ENCODE data around the gene ANKRD13D.
A peak's percentile ranks its signal among the peaks of the same experiment; 100 is the strongest.

The ANKRD13D gene

DNA sequence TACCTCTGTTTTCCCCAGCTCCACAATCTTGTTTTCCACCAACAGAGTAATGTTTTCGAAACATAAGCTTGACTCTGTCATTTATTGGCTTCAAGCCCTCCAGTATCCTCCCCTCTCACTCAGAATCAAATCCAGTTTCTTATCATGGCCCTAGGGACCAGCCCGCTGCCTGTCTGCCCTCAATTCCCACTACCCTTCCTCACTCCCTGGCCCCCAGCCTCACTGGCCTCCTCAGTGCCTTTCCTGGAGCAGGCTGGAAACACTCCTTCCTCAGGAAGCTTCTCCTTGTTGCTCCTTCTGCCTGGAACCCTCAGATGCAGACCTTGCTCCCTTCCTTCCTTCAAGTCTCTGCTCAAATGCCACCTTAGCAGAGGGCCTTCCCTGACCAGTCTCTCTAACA is 60.4 kb downstream of the ANKRD13D start:
- in situ Hi-C loops (cut with HindIII; ENCODE audit: low pct_ligation_motif_present, low sequenced_read_pairs) = no loop called here
- Histone ChIP-seq H3K27ac (no peak overlapping the region), H3K36me3 (replicated peaks) (no peaks in the 10 kb centered on the region), H3K27me3 (replicated peaks) (no peaks in the 10 kb centered on the region), H3K4me3 (ENCODE audit: low read depth, low read length) (no peak overlapping the region)
- TF ChIP-seq, protein P1, sequence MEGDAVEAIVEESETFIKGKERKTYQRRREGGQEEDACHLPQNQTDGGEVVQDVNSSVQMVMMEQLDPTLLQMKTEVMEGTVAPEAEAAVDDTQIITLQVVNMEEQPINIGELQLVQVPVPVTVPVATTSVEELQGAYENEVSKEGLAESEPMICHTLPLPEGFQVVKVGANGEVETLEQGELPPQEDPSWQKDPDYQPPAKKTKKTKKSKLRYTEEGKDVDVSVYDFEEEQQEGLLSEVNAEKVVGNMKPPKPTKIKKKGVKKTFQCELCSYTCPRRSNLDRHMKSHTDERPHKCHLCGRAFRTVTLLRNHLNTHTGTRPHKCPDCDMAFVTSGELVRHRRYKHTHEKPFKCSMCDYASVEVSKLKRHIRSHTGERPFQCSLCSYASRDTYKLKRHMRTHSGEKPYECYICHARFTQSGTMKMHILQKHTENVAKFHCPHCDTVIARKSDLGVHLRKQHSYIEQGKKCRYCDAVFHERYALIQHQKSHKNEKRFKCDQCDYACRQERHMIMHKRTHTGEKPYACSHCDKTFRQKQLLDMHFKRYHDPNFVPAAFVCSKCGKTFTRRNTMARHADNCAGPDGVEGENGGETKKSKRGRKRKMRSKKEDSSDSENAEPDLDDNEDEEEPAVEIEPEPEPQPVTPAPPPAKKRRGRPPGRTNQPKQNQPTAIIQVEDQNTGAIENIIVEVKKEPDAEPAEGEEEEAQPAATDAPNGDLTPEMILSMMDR (IDR thresholded peaks at IDR 0.05; ENCODE audit: low read depth, low read length, missing control alignments) = no peak
- DNase-seq = no peak

GRCh38 chr11:67349928-67350465 is 60.9 kb downstream of the ANKRD13D start:
- H3K4me3 ChIP-seq (ENCODE audit: low read depth, low read length) = no peak overlapping the region
- in situ Hi-C loops (cut with HindIII; ENCODE audit: low pct_ligation_motif_present, low sequenced_read_pairs) = no loop called here
- no peak for DNase-seq
- no peak overlapping the region for H3K27ac ChIP-seq
- no peaks in the 10 kb centered on the region for H3K36me3 ChIP-seq (replicated peaks)
- H3K27me3 ChIP-seq (replicated peaks) = no peaks in the 10 kb centered on the region
- TF ChIP-seq, protein P1 (IDR thresholded peaks at IDR 0.05; ENCODE audit: low read depth, low read length, missing control alignments) = no peak

DNA sequence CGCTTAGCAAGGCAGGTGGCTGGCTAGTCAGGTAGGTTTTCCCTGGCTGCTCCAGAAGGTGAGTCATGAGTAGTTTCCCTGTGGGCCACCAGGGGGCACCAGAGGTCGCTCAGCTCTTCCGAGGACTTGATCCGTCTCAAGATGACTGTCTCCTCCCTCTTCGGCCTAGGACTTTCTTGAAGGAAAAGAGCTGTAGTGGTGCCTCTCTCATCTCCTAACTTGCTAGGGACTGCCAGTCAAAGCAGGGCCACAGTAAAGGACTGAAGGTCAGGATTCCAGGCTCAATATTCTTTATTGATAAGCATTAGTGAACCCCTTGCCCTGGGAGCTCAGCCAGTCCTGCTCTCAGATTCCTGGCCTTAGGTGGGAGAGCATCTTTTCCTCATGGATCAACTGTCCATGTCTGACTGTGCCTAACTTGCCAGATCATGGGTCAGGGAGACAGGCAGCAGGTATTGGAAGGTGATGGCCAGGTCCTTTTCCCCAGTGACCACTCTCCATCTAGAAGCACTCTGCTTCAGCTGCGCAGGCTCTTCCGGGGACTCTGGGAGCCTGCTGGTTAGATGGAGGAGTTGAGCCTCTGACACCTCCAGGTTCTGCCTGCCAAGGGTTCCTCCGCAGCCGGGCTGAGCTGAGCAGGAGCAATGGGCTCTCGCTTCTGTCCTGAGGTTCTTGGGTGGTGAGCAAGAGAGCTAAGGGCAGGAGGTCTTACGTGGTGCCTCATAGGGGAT is 62.3 kb downstream of the ANKRD13D start:
- in situ Hi-C loops (cut with HindIII; ENCODE audit: low pct_ligation_motif_present, low sequenced_read_pairs) = no loop called here
- Histone ChIP-seq H3K36me3 (replicated peaks) (no peaks in the 10 kb centered on the region), H3K27ac (peak overlapping the region; percentile 2), H3K27me3 (replicated peaks) (no peaks in the 10 kb centered on the region), H3K4me3 (ENCODE audit: low read depth, low read length) (no peak overlapping the region)
- TF ChIP-seq, protein P1 (IDR thresholded peaks at IDR 0.05; ENCODE audit: low read depth, low read length, missing control alignments) = peak; percentile 93
- no peak for DNase-seq

Data from brain microvascular endothelial cell (primary cell).